ENCODE results near the gene TMEM63B.
A peak's percentile ranks its signal among the peaks of the same experiment; 100 is the strongest.

TMEM63B gene

DNA sequence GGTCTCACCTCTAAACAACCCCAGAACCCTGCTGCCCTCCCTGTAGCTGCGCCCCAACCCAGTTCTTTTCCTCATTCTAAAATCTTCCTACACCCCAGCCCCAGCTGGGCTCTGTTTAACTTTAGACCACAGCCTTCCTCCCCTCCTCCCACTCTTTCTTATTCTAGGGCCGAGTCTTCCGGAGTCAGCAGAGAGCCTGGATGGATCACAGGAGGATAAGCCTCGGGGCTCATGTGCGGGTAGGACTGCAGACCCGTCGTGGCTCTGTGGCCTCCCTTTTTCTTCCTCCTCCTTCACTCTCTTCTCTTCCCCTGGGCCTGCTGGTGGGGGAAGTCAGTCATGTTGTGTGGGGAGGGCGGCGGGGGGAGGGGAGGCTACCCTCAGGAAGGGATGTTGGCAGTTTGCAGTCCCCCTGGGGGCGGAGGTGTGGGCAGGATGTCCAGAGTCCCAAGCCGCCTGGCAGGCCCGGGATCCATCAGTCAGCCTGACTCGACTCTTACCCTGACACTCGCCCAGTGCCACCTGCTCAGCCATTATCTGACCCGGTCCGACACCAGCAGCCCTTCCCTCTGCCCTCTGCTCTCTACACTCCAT is 39.3 kb downstream of the TMEM63B start:
- no peaks in the 10 kb centered on the region for H3K4me1 ChIP-seq
- H3K4me3 ChIP-seq, result no peak overlapping the region
- no peaks in the 10 kb centered on the region for H3K36me3 ChIP-seq (replicated peaks)
- peaks cover 3% of the 10 kb centered on the region for H3K27me3 ChIP-seq (ENCODE audit: low read depth)
- no peak for DNase-seq (ENCODE audit: low spot score in 2 of 2)
- no peaks in the 10 kb centered on the region for H3K9me3 ChIP-seq
- in situ Hi-C loops (cut with MboI; ENCODE audit: low sequenced_read_pairs), result no loop called here

DNA sequence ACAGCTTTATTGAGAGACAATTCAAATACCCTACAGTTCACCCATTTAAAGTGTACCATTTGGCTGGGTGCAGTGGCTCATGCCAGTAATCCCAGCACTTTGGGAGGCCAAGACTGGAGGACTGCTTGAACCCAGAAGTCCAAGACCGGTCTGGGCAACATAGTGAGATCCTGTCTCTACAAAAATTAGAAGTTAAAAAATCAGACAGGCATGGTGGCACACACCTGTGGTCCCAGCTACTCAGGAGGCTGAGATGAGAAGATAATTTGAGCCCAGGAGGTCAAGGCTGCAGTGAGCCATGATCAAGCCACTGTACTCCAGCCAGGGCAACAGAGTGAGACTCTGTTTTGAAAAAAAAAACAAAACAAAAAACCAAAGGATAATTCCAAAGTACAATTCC is 40.2 kb downstream of the TMEM63B start:
- H3K4me3 ChIP-seq, result no peak overlapping the region
- in situ Hi-C loops (cut with MboI; ENCODE audit: low sequenced_read_pairs), result no loop called here
- no peaks in the 10 kb centered on the region for H3K36me3 ChIP-seq (replicated peaks)
- H3K9me3 ChIP-seq, result no peaks in the 10 kb centered on the region
- no peak for DNase-seq (ENCODE audit: low spot score in 2 of 2)
- H3K4me1 ChIP-seq, result no peaks in the 10 kb centered on the region
- peaks cover 3% of the 10 kb centered on the region for H3K27me3 ChIP-seq (ENCODE audit: low read depth)

DNA sequence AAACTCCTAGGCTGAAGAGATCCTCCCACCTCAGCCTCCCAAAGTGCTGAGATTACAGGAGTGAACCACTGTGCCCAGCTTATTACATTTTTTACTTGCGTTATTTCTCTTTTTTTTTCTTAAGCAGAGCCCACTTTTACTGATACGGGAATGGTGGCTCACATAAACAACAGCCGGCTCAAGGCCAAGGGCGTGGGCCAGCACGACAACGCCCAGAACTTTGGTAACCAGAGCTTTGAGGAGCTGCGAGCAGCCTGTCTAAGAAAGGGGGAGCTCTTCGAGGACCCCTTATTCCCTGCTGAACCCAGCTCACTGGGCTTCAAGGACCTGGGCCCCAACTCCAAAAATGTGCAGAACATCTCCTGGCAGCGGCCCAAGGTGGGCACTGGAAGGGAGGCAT is 41.8 kb downstream of the TMEM63B start:
- peaks cover 2% of the 10 kb centered on the region for H3K27me3 ChIP-seq (ENCODE audit: low read depth)
- H3K9me3 ChIP-seq, result no peaks in the 10 kb centered on the region
- no peaks in the 10 kb centered on the region for H3K36me3 ChIP-seq (replicated peaks)
- in situ Hi-C loops (cut with MboI; ENCODE audit: low sequenced_read_pairs), result no loop called here
- DNase-seq (ENCODE audit: low spot score in 2 of 2), result no peak
- H3K4me1 ChIP-seq, result no peaks in the 10 kb centered on the region
- H3K4me3 ChIP-seq, result no peak overlapping the region

DNA sequence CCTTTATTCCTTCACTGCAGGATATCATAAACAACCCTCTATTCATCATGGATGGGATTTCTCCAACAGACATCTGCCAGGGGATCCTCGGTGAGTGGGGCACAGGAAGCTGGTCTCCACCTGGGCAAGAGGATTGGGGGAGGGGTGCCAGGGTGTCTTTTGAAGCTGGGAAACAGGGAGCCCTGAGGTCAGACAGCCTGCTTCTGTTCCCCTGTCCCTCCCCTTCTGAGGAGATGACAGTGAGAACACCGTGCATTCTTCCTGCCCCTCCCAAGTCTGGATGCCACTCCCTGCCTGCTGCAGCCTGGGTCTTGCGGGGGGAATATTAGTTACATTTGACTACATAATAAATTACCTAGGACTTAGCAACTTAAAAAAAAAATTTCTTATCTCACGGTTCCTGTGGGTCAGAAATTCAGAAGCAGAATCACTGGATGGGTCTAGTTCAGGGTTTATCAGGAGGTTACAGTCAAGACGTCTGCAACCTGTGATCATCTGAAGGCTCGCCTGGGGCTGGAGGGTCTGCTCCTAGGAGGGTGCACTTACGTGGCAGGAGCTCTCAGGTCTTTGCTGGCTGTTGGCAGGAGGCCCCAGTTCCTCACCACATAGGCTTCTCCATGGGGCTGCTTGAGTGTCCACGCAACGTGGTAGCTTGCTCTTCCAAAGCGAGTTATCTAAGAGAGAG is 42.7 kb downstream of the TMEM63B start:
- in situ Hi-C loops (cut with MboI; ENCODE audit: low sequenced_read_pairs), result loop anchor here (5.0 kb wide), 1 partner anchor 67 kb away; no protein-coding TSS in a partner anchor
- no peaks in the 10 kb centered on the region for H3K36me3 ChIP-seq (replicated peaks)
- H3K4me1 ChIP-seq, result no peaks in the 10 kb centered on the region
- H3K4me3 ChIP-seq, result no peak overlapping the region
- H3K9me3 ChIP-seq, result no peaks in the 10 kb centered on the region
- H3K27me3 ChIP-seq (ENCODE audit: low read depth), result no peaks in the 10 kb centered on the region; the same call in 1 of the 2 replicates
- no peak for DNase-seq (ENCODE audit: low spot score in 2 of 2)

DNA sequence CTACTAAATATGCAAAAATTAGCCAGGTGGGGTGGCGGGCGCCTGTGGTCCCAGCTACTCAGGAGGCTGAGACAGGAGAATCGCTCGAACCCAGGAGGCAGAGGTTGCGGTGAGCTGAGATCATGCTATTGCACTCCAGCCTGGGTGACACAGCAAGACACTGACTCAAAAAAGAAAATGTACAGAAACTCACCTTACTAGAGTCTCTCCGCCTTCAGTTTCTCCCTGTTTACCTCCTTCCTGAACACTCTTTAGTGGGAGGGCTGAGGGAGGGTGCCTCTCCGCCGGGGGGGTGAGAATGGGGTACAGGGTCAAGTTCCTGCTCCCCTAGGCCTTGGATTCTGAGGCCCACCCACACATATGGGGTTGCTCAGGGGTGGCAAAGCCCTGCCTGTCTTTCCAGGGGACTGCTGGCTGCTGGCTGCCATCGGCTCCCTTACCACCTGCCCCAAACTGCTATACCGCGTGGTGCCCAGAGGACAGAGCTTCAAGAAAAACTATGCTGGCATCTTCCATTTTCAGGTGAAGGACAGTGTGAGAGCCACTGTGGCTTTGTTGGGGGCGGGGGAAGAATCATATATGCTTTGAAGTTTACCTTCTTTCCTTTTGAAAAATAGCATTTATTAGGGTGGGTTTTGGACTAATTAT is 44.7 kb downstream of the TMEM63B start:
- H3K4me3 ChIP-seq, result no peak overlapping the region
- no peaks in the 10 kb centered on the region for H3K36me3 ChIP-seq (replicated peaks)
- in situ Hi-C loops (cut with MboI; ENCODE audit: low sequenced_read_pairs), result loop anchor here (5.0 kb wide), 1 partner anchor 65 kb away; no protein-coding TSS in a partner anchor
- no peak for DNase-seq (ENCODE audit: low spot score in 2 of 2)
- no peaks in the 10 kb centered on the region for H3K4me1 ChIP-seq
- no peaks in the 10 kb centered on the region for H3K9me3 ChIP-seq
- H3K27me3 ChIP-seq (ENCODE audit: low read depth), result no peaks in the 10 kb centered on the region

DNA sequence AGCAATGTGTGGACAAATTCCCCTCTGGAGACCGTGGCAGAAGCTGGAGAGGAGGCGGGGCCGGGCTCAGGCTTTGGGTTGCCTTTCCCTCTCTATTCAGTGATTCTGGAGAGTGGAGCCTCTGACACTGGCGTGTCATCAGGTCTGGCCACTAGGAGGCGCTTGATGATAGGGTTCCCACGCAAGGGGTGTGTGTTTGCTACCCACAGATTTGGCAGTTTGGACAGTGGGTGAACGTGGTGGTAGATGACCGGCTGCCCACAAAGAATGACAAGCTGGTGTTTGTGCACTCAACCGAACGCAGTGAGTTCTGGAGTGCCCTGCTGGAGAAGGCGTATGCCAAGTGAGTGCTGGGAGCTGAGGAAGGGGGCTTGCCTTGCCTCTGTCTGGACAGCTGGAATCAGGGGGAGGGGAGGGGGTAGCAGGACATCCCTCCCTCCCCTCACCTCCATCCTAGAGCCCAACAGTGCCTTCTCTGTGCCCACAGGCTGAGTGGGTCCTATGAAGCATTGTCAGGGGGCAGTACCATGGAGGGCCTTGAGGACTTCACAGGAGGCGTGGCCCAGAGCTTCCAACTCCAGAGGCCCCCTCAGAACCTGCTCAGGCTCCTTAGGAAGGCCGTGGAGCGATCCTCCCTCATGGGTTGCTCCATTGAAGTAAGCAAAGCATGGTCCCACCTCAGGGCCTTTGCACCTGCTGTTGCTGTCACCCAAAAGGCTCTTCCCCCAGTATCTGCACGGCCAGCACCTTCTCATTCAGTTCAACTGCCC is 45.6 kb downstream of the TMEM63B start:
- peak; percentile 53 to 90 for DNase-seq (ENCODE audit: low spot score in 2 of 2)
- in situ Hi-C loops (cut with MboI; ENCODE audit: low sequenced_read_pairs), result loop anchor here (5.0 kb wide), 1 partner anchor 64 kb away; no protein-coding TSS in a partner anchor
- Histone ChIP-seq H3K36me3 (replicated peaks) (no peaks in the 10 kb centered on the region), H3K4me1 (no peaks in the 10 kb centered on the region), H3K9me3 (no peaks in the 10 kb centered on the region), H3K27me3 (ENCODE audit: low read depth) (no peaks in the 10 kb centered on the region), H3K4me3 (no peak overlapping the region)

DNA sequence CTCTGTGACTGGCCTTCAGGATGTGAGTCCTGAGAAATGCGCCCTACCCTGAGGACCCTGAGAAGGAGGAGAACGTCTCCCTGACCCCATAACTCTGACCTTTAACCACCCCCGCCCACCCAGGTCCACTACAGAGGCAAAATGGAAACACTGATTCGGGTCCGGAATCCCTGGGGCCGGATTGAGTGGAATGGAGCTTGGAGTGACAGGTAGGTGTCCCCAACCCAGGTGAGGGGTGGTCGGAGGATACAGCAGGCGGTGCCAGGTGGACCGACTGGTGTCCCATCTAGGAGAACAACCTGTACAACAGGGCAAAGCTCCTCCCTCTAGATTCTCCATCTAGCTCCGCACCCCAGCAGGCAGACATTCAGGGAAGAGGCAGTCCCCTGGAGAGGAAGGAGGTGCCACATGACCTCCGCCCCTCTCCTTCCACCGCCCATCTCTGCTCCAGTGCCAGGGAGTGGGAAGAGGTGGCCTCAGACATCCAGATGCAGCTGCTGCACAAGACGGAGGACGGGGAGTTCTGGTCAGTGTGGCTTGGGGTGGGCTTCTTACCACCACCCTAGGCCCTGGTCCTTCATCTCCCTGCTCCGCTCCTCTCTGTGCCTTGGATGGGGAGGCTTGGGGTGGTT is 48.9 kb downstream of the TMEM63B start:
- no peaks in the 10 kb centered on the region for H3K27me3 ChIP-seq (ENCODE audit: low read depth)
- H3K36me3 ChIP-seq (replicated peaks), result no peaks in the 10 kb centered on the region
- no peaks in the 10 kb centered on the region for H3K4me1 ChIP-seq
- no peak overlapping the region for H3K4me3 ChIP-seq
- in situ Hi-C loops (cut with MboI; ENCODE audit: low sequenced_read_pairs), result no loop called here
- DNase-seq (ENCODE audit: low spot score in 2 of 2), result no peak
- H3K9me3 ChIP-seq, result no peaks in the 10 kb centered on the region

DNA sequence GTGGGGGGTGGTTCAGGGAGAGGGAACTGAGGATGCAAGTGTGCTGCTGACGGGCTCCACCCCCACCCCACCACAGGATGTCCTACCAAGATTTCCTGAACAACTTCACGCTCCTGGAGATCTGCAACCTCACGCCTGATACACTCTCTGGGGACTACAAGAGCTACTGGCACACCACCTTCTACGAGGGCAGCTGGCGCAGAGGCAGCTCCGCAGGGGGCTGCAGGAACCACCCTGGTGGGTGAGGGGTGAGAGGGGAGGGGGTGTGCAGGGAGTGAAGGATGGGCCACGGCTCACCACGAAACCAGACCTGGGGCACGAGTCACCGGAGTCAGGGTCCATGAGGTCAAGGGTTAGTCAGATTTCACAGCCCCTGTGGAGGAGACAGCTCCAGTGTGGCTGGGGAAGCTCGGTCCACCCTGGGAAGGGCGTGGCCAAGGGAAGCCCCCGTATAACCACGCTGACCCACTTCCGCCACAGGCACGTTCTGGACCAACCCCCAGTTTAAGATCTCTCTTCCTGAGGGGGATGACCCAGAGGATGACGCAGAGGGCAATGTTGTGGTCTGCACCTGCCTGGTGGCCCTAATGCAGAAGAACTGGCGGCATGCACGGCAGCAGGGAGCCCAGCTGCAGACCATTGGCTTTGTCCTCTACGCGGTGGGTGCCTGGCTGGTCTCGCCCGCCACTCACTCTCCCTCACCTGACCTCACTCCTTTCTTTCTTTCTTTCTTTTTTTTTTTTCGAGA is 49.6 kb downstream of the TMEM63B start:
- H3K4me3 ChIP-seq, result no peak overlapping the region
- no peaks in the 10 kb centered on the region for H3K4me1 ChIP-seq
- in situ Hi-C loops (cut with MboI; ENCODE audit: low sequenced_read_pairs), result no loop called here

DNA sequence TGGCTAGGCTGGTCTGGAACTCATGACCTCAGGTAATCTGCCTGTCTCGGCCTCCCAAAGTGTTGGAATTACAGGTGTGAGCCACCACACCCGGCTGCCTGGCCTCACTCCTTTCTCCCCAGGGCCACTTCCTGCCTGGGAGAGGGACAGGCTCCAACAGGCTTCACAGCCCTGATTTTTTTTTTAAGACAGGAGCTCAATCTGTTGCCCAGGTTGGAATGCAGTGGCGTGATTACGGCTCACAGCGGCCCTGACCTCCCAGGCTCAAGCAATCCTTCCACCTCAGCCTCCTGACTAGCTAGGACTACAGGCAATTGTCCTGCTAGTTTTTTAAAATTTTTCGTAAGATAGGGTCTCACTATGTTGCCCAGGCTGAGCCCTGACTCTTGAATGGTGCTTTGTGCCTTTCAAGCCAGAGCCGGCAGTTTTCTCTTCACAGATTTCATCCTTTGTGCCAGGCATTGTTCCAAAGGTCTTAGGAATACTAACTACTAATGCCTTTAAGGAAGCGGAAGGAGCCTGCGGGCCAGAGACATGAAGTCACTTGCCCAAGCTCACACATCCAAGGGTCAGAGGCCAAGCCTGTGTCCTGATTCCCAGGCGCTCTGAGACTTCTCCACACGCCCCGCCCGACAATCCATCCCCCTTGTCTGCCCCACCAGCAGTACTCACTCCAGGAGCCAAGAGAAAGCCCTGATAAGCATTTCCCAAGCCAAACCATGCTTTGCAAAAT is 50.5 kb downstream of the TMEM63B start:
- in situ Hi-C loops (cut with MboI; ENCODE audit: low sequenced_read_pairs), result no loop called here
- no peaks in the 10 kb centered on the region for H3K4me1 ChIP-seq
- no peaks in the 10 kb centered on the region for H3K9me3 ChIP-seq
- no peaks in the 10 kb centered on the region for H3K36me3 ChIP-seq (replicated peaks)
- H3K27me3 ChIP-seq (ENCODE audit: low read depth), result no peaks in the 10 kb centered on the region
- DNase-seq (ENCODE audit: low spot score in 2 of 2), result no peak
- H3K4me3 ChIP-seq, result no peak overlapping the region

More for the DNA sequence above, 49.6 kb downstream of the TMEM63B start:
- Histone ChIP-seq H3K27me3 (ENCODE audit: low read depth) (no peaks in the 10 kb centered on the region), H3K36me3 (replicated peaks) (no peaks in the 10 kb centered on the region), H3K9me3 (no peaks in the 10 kb centered on the region)
- no peak for DNase-seq (ENCODE audit: low spot score in 2 of 2)

DNA sequence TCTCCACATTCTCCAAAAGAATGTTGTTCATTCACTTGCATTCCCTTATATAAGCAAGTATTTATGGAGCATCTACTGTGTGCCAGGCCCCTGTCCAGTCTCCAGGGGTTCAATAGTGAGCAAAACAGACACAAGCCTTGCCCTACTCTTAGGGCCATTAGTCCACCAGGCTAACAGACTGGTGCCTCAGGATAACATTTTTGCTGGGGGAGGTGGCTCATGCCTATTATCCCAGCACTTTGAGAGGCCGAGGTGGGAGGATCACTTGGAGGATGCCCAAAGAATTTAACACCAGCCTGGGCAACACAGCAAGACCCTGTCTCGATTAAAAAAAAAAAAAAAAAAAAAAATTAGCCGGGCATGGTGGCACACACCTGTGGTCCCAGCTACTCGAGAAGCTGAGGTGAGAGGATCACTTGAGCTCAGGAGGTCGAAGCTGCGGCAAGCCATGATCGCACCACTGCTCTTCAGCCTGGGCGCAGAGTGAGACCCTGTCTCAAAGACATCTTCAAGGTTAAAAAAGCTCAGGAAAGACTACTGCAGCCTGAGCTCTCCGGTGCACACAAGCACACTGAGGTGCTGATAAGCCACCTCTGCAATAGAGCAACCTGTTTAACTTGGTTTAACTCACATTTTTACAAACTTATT is 51.2 kb downstream of the TMEM63B start:
- Histone ChIP-seq H3K4me3 (no peak overlapping the region), H3K36me3 (replicated peaks) (no peaks in the 10 kb centered on the region), H3K9me3 (no peaks in the 10 kb centered on the region), H3K27me3 (ENCODE audit: low read depth) (no peaks in the 10 kb centered on the region), H3K4me1 (no peaks in the 10 kb centered on the region)
- no peak for DNase-seq (ENCODE audit: low spot score in 2 of 2)
- in situ Hi-C loops (cut with MboI; ENCODE audit: low sequenced_read_pairs), result no loop called here

DNA sequence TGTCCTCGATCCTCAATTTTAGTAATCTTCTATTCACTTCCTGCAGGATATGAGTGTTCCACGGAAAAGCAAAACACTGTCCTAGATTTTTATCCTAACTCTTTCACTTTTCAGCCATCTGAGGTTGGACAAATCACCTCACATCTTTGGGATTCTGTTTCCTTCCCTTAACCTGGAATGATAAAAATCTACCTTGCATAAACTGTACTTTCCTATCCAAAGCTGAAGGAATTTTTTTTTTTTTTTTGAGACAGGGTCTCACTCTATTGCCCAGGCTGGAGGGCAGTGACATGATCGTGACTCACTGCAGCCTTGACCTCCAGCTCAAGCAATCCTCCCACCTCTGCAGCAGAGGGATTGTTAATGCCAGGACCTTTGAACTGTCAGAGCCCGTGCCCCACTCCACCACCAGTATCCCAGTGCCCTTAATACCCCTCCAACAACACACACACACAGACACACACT is 51.8 kb downstream of the TMEM63B start:
- in situ Hi-C loops (cut with MboI; ENCODE audit: low sequenced_read_pairs), result no loop called here
- no peak overlapping the region for H3K4me3 ChIP-seq
- no peaks in the 10 kb centered on the region for H3K9me3 ChIP-seq
- DNase-seq (ENCODE audit: low spot score in 2 of 2), result no peak
- H3K36me3 ChIP-seq (replicated peaks), result no peaks in the 10 kb centered on the region
- no peaks in the 10 kb centered on the region for H3K27me3 ChIP-seq (ENCODE audit: low read depth)
- H3K4me1 ChIP-seq, result no peaks in the 10 kb centered on the region

DNA sequence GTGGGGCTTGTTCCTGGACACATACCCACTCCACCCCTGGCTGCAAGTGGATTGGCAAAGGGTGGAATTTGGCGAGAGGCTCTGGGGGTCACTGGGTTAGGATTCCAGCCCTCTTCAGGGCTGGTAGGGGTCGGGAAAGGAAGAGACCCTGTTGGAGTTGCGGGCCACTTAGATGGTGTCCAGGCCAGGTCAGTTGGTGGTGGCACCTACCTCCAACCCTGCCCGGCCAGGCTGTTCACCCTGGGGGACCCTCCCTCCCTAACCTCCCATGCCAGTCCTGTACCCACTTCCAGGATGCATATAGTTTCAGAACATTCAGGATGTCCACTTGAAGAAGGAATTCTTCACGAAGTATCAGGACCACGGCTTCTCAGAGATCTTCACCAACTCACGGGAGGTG is 52.3 kb downstream of the TMEM63B start:
- Histone ChIP-seq H3K27me3 (ENCODE audit: low read depth) (no peaks in the 10 kb centered on the region; the same call in 1 of the 2 replicates), H3K4me3 (no peak overlapping the region), H3K9me3 (no peaks in the 10 kb centered on the region), H3K36me3 (replicated peaks) (no peaks in the 10 kb centered on the region), H3K4me1 (no peaks in the 10 kb centered on the region)
- in situ Hi-C loops (cut with MboI; ENCODE audit: low sequenced_read_pairs), result no loop called here
- no peak for DNase-seq (ENCODE audit: low spot score in 2 of 2)
